Measurements from ENCODE around the gene SMARCAD1.

The SMARCAD1 gene

GRCh38 chr4:94298725-94299252, 91.1 kb downstream of the SMARCAD1 start:
- TF ChIP-seq FOXP2 (optimal IDR thresholded peaks at IDR 0.05; ENCODE audit: borderline replicate concordance, extremely low read depth, extremely low read length, insufficient read depth) (no peak), TAF1 (IDR thresholded peaks at IDR 0.05; ENCODE audit: borderline replicate concordance, insufficient read depth, low read length) (no peak), SIN3A (IDR thresholded peaks at IDR 0.05; ENCODE audit: borderline replicate concordance, insufficient read depth, low read length) (no peak), POLR2AphosphoS5 (IDR thresholded peaks at IDR 0.05; ENCODE audit: low read depth, low read length) (no peak)
- TF ChIP-seq, protein P1, sequence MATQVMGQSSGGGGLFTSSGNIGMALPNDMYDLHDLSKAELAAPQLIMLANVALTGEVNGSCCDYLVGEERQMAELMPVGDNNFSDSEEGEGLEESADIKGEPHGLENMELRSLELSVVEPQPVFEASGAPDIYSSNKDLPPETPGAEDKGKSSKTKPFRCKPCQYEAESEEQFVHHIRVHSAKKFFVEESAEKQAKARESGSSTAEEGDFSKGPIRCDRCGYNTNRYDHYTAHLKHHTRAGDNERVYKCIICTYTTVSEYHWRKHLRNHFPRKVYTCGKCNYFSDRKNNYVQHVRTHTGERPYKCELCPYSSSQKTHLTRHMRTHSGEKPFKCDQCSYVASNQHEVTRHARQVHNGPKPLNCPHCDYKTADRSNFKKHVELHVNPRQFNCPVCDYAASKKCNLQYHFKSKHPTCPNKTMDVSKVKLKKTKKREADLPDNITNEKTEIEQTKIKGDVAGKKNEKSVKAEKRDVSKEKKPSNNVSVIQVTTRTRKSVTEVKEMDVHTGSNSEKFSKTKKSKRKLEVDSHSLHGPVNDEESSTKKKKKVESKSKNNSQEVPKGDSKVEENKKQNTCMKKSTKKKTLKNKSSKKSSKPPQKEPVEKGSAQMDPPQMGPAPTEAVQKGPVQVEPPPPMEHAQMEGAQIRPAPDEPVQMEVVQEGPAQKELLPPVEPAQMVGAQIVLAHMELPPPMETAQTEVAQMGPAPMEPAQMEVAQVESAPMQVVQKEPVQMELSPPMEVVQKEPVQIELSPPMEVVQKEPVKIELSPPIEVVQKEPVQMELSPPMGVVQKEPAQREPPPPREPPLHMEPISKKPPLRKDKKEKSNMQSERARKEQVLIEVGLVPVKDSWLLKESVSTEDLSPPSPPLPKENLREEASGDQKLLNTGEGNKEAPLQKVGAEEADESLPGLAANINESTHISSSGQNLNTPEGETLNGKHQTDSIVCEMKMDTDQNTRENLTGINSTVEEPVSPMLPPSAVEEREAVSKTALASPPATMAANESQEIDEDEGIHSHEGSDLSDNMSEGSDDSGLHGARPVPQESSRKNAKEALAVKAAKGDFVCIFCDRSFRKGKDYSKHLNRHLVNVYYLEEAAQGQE (IDR thresholded peaks at IDR 0.05; ENCODE audit: insufficient read depth in 1 of 2, low read depth in 2 of 2, low read length in 2 of 2): no peak

DNA sequence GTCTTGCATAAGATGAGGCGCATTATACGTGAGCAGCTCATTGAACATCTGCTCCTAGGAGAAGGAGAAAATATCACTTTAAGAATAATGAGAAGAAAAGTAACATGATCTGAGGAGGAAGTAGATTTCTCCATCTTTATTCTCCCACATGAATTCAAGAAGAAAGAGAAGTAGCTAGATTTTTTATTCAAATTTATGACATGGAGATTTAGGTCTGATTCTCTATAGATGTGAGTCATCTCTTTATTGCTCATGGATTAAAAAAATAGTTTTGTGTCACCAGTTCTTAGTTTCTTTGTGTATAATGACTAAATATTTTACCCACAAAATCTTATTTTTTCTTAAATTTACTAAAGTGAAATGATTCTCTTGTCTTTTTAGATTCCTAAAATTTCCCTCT, 94.5 kb downstream of the SMARCAD1 start:
- no peak for TF ChIP-seq TAF1 (IDR thresholded peaks at IDR 0.05; ENCODE audit: borderline replicate concordance, insufficient read depth, low read length)
- TF ChIP-seq, protein P1 (IDR thresholded peaks at IDR 0.05; ENCODE audit: insufficient read depth in 1 of 2, low read depth in 2 of 2, low read length in 2 of 2): no peak
- TF ChIP-seq POLR2AphosphoS5 (IDR thresholded peaks at IDR 0.05; ENCODE audit: low read depth, low read length): no peak
- no peak for TF ChIP-seq FOXP2 (optimal IDR thresholded peaks at IDR 0.05; ENCODE audit: borderline replicate concordance, extremely low read depth, extremely low read length, insufficient read depth)
- no peak for TF ChIP-seq SIN3A (IDR thresholded peaks at IDR 0.05; ENCODE audit: borderline replicate concordance, insufficient read depth, low read length)

DNA sequence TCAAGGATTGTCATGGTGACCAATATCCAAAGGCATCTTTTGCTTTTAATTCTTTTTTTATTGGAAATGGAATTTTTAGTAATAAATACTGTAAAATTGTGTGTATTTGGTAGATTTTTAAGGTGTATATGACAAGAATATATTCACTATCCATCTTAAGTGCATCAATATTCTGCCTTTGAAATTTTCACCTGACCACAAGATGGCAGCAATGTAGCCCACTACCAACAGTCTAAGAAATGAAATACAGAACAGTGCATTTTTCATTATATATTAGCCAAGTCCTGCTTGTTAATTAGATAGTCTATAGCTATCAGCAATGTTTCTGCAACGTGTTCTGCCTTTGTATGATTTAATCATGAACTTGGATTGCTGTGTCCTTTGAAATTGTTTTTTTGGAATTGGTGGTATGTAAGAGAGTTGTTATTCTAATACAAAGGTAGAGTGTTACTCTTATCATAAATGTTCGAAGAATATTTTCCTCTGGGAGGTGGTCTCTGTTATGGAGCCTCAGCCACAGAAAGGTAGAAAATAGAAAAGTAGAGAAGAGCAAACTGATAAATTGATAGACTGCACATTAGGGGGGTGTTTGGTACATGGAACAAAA, 96.8 kb downstream of the SMARCAD1 start:
- TF ChIP-seq, protein P1 (IDR thresholded peaks at IDR 0.05; ENCODE audit: insufficient read depth in 1 of 2, low read depth in 2 of 2, low read length in 2 of 2): no peak
- TF ChIP-seq FOXP2 (optimal IDR thresholded peaks at IDR 0.05; ENCODE audit: borderline replicate concordance, extremely low read depth, extremely low read length, insufficient read depth): no peak
- no peak for TF ChIP-seq SIN3A (IDR thresholded peaks at IDR 0.05; ENCODE audit: borderline replicate concordance, insufficient read depth, low read length)
- TF ChIP-seq TAF1 (IDR thresholded peaks at IDR 0.05; ENCODE audit: borderline replicate concordance, insufficient read depth, low read length): no peak
- TF ChIP-seq POLR2AphosphoS5 (IDR thresholded peaks at IDR 0.05; ENCODE audit: low read depth, low read length): no peak

GRCh38 chr4:94305466-94306225, 98.0 kb downstream of the SMARCAD1 start:
- TF ChIP-seq SIN3A (IDR thresholded peaks at IDR 0.05; ENCODE audit: borderline replicate concordance, insufficient read depth, low read length): no peak
- TF ChIP-seq FOXP2 (optimal IDR thresholded peaks at IDR 0.05; ENCODE audit: borderline replicate concordance, extremely low read depth, extremely low read length, insufficient read depth): no peak
- TF ChIP-seq TAF1 (IDR thresholded peaks at IDR 0.05; ENCODE audit: borderline replicate concordance, insufficient read depth, low read length): no peak
- TF ChIP-seq POLR2AphosphoS5 (IDR thresholded peaks at IDR 0.05; ENCODE audit: low read depth, low read length): no peak
- TF ChIP-seq, protein P1 (IDR thresholded peaks at IDR 0.05; ENCODE audit: insufficient read depth in 1 of 2, low read depth in 2 of 2, low read length in 2 of 2): no peak
